HG02763 (cell line): ENCODE measurements around the gene SFMBT1.

ENCODE experiments used
- ATAC-seq: cut with Tn5 transposase; IDR thresholded peaks from one replicate; pipeline ENCODE4 v1.9.1; 2021; ENCODE audit warnings: mild to moderate bottlenecking, moderate library complexity; ENCODE audit not compliant: unreplicated experiment

The SFMBT1 gene

GRCh38 chr3:52857864-52858263 lies 188.0 kb downstream of the SFMBT1 start:
- no peak for ATAC-seq

GRCh38 chr3:52857133-52857532 lies 188.7 kb downstream of the SFMBT1 start:
- ATAC-seq = no peak

GRCh38 chr3:52856666-52857065 lies 189.2 kb downstream of the SFMBT1 start:
- no peak for ATAC-seq

GRCh38 chr3:52854013-52854412 lies 191.9 kb downstream of the SFMBT1 start:
- ATAC-seq = no peak
